Stimulated activated CD8-positive, alpha-beta memory T cell treated with anti-CD3 and anti-CD28 coated beads, Interleukin-2, amount 100 ng/mL, for 1 hour (primary cell): ENCODE data around the gene TRIOBP.
"Not testable (repeated sequence)": the region's sequence is repeated elsewhere in the genome, so short reads cannot be mapped to it uniquely, and the experiment has no call there.

ENCODE experiments used
- DNase-seq, 2 donors: peaks; one replicate each; pipeline ENCODE4 v3.0.0-alpha.2; 2020; ENCODE audit warnings: low read depth in 2 of 2

TRIOBP gene

DNA sequence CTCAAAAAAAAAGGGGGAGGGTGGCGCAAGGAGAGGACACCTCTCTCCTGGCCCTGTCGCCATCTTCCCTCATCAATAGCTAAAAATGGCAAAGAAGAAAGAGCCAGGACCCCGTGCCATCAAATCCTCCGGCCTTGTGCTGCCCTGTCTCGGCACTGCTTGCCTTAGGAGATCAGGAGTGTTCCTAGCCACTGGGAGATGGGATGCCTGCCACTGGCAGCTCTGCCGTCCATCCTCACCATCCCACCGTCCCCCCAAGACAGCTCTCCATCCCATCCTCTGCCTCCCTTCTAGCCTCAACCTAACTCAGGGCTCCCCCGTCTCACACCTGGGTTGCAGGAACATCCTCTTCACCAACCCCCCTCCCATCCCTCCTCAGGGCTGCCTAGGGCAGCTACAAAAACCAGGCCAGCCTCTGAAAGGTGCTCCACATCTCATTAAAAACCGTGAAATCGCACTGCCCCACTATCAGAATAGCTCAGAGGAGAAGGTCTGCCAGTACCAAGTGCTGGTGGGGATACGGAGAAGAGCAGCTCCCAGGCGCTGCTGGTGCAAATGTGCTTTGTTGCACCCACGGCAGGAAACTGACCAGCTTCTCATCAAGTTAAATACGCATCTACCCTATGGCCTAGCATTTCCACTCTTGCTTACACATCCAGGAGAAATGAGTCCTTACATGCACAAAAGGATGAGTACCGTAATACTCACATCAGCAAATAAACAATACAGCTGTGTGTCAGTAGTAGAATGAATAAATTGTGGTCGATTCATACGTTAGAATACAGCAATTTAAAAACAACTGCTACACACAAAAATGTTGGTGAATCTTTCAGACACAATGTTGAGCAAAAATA lies 79.2 kb downstream of the TRIOBP start:
- DNase-seq = no peak

DNA sequence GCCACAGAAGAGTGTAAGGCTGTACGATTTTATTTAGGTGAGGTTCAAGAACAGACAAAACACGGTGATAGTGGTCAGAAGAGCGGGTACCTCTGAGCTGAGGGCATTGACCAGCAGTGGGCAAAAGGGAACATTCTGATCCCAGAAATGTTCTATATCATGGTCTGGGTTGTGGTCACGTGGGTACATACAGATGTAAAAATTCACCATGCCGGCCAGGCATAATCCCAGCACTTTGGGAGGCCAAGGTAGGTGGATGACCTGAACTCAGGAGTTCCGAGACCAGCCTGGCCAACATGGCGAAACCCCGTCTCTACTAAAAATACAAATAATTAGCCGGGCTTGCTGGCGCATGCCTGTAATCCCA lies 79.8 kb downstream of the TRIOBP start:
- DNase-seq = no peak

DNA sequence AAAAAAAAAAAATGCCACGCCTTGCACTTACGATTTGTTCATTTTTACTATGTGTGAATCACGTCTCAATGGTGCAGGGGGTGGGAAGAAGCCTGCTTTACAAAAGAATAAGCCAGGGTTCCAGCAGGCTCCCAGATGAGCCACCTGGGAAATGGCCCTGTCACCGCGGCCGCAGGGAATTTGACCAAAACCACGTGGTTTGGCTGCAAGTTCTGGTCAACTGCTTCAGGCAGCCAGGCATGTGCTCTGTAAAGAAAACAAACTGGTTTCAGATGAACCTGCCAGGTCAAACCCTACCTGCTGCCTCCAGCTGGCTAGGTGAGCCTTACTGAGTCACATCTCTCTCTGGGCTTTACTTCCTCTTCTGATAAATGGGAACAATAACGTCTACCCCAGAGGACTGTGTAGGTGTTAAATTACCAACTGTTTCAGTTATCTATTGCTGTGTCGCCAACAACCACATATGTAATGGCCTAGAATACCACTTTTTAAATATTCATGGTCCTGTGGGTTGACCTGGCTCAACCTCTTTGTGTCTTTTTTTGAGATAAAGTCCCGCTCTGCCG lies 80.4 kb downstream of the TRIOBP start:
- DNase-seq = no peak

DNA sequence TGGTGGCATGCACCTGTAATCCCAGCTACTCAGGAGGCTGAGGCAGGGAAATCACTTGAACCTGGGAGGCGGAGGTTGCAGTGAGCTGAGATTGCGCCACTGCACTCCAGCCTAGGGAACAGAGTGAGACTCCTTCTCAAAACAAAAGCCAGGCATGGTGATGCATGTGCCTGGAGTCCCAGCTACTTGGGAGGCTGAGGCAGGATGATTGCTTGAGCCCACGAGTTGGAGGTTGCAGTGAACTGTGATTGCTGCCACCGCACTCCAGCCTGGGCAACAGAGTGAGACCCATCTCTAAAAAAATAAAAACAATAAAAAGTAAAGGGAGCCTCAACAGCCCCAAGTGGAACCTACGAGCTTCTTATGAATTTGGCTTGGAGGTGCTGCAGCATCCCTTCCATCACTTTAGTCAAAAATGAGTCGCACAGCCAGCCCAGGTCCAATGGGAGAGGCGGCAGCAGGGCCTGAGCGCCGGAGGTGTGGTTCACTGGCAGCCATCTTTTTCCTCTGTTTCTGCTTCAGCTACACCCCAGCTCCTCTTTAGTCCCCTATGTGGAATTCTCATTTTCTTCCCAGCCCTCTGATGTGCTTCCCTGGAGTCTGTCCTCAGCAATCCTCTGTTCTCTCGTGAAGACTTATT lies 81.6 kb downstream of the TRIOBP start:
- DNase-seq = no peak

GRCh38 chr22:37781434-37782059 lies 84.7 kb downstream of the TRIOBP start:
- DNase-seq = no peak

DNA sequence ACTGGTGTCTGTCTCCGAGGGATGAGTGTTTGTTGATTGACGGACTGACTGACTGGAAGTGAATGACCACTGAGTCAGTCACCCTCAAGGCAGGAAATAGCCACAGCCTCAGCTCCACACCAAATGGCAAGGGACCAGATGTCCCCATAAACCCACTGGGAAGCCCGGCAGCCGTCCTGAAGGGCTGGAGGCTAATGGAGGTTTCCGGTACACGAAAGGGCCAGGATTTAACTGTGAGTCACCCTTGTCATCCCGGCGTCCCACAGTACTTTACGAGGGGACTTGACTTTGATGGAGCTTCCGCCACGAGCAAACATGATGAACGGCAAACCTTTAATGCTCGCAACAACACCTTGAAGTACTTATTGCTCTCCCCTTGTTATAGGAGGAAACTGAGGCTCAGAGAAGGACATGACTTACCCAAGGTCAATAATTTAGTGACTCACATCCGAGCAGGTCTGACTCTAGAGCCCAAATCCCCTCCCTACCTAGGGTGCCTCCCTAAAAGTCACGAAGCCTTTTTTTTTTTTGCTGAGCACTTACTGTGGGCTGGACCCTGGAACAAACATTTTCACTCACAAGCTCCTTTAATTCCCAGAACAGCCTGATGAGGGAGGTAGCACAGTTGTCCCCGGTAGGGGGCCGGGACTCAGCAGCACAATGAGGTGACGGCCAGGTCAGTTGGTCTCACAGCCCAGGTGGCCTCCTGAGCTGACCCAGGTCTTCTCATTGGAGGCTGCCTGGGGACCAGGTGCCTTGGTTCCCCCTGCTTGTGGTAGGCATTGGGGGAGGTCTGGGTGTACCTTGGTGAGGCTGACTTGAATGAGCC lies 85.7 kb downstream of the TRIOBP start:
- DNase-seq = no peak

DNA sequence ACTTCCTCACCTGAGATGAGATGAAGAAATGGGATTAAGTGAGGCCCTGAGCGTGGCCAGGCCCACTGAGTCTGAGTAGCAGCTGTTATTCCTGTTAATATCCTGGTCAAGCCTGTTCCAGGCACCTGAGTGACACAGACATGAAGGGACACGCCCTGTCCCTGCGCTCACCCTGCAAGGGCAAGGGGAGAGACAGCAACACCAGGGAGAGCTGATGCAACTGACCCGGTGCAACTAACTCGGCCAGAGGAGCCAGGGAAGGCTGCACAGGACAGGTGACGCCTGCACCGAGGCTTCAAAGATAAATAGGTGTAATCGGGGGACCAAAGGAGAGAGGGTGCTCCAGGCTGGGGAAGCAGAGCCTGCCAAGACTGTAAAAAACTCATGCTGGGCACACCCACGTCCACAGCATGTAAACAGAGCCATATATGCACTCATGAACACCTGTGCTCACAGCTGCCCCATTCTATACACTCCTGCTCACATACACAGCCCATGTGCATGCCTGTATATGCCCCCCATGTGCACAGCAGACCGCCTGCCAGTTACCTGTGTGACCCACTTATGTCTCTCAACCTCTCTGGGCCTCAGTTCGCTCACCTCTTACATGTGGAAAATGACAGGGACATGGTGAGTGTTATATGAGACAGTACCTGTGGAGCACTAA lies 88.1 kb downstream of the TRIOBP start:
- DNase-seq = no peak

GRCh38 chr22:37790234-37790633 lies 93.4 kb downstream of the TRIOBP start:
- DNase-seq = no peak

DNA sequence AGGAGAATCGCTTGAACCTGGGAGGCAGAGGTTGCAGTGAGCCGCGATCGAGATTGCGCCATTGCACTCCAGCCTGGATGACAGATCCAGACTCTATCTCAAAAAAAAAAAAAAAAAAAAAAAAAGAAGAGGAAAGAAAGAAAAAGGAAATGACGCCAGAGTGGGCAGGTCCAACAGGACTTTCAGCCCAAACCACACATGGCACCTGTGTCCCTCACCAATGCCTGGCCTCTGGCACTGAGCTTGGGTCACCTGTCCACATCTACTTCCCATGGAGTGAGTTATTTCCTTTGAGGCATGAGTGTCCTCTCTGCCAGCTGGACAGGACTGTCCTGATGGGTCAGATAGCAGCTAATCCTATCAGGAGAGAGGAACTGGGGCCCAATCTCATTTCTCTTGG lies 95.6 kb downstream of the TRIOBP start:
- DNase-seq = no peak

DNA sequence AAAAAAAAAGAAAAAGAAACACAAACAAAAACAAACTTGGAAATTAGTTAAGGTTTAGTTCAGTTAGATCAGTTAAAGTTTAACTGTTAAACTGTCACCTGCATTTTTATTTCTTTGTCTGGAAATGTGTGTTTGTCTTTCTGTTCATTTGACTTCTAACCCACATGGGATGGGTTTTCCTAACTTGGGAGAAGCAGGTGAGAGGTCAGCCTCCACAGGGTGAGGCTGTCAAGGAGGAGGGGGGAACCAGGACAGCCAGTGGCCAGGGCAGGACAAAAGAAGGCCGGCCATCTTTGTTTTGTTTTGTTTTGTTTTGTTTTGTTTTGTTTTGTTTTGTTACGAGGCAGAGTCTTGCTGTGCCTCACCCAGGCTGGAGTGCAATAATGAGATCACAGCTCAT lies 97.5 kb downstream of the TRIOBP start:
- DNase-seq = no peak

- DNase-seq = no peak
Observed at GRCh38 chr22:37796079-37796478, 99.2 kb downstream of the TRIOBP start.

DNA sequence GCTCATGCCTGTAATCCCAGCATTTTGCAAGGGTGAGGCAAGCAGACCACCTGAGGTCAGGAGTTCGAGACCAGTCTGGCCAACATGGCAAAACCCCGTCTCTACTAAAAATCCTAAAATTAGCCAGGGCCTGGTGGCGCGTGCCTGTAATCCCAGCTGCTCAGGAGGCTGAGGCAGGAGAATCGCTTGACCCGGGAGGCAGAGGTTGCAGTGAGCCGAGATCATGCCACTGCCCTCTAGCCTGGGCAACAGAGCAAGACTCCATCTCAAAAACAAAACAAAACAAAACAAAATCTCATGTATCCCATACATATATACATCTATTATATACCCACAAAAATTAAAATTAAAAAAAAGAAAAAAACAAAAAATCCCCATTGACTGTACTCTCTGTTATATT lies 100.4 kb downstream of the TRIOBP start:
- not testable (repeated sequence) for DNase-seq

- no peak for DNase-seq
Observed at GRCh38 chr22:37797874-37798500, 101.1 kb downstream of the TRIOBP start.

GRCh38 chr22:37799979-37800378 lies 103.1 kb downstream of the TRIOBP start:
- DNase-seq = not testable (repeated sequence)

DNA sequence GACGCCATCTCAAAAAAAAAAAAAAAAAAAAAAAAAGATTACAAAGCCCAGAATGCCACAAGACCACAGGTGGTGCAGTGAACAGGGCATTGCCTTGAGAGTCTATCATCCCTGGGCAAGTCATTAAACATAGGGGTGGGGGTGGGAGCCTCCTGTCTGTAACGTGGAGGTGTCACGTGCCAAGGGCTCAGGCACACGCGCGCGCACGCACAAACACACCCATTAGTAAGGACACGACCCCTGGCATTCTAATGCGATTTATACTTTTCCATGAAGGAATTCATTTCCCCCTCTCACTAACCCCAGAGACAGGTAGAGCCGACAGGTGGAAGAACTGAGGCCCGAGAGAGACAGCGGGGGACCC lies 105.1 kb downstream of the TRIOBP start:
- DNase-seq = no peak

GRCh38 chr22:37802310-37803194 lies 105.7 kb downstream of the TRIOBP start:
- DNase-seq = no peak

DNA sequence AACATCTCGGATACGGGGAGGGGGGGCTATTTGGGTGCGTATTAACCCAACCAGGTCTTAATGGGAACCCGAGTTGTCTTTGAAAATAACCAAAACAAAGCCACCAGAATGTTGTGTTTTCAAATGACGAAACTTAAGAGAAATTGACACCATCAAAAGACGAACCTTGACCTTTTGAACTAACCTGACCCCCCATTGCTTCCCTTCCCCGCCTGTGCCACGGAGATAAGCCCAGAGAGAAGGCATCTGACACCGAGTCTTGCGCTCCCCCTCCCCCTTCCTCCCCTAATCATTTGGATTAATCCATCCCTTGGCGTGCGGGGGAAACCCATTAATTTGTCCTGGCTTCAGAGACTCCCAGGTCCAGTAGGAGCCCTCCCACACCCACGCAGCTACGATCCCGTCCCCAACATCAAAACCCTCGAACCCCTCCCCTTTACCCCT lies 106.4 kb downstream of the TRIOBP start:
- no peak for DNase-seq

DNA sequence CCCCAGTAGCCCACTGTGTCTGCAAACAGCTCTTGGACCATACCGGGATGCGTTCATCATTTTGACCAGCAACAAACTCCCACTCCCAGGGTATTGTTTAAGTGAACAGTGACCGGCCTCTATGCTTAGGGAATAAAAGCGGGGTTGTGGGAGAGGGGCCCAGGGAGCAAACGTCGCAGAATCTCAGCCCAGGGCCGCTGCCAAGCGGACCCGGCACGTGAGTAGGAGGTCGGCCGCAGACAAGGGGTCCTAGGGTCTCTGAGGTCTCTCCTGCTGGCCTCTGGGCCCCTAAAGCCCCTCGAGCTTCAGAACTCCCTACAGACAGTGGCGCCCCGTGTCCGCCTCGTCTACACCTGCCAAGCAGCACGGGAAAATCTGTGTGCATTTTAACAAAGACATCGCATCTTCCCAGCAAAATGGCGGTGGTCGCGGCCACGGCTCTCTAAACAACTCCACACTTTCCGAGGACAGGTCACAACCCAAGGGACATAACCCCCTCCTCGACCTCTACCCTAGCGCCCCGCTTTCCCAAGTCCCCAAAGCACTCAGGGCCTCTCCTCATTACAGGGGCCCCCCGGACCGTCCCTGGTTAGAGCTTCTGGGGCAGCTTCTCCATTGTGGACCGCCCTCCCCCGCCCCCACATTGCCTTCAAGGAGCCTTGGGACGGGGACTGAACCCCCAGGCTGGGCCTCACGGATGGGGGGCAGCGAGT lies 106.9 kb downstream of the TRIOBP start:
- DNase-seq = no peak

GRCh38 chr22:37804352-37804880 lies 107.6 kb downstream of the TRIOBP start:
- DNase-seq = no peak
